NCI-H524 (cell line): ENCODE measurements around the gene CUL7.
A peak's percentile ranks its signal among the peaks of the same experiment; 100 is the strongest.

Experiments
- DNase-seq, 2 experiments: peaks; one replicate each; lab custom pipeline; 2025; lab: John Stamatoyannopoulos, UW

Gene CUL7

DNA sequence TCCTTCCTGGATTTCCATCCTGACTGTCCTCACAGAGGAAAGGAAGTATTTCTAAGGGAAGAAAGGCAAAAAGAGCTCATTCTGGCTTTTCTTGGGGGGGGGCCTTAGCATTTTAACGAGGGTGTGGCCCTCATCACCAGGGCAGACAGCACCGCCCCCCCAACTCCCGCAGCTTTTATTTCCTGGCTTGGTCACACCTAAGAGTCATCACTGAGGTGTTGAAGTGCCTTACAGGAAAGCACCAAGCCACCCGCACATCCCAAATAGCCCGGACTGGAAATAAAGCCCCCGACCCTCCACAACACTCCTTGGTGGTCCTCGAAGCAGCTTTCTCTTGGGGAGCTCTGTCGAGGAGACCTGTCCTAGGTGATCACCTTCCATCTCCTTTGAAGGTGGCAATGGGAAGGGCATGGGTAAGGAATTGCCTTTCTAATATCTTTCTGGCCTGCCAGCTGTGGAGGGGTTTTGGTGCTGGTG lies 23.7 kb upstream of the CUL7 start:
- no peak for DNase-seq

DNA sequence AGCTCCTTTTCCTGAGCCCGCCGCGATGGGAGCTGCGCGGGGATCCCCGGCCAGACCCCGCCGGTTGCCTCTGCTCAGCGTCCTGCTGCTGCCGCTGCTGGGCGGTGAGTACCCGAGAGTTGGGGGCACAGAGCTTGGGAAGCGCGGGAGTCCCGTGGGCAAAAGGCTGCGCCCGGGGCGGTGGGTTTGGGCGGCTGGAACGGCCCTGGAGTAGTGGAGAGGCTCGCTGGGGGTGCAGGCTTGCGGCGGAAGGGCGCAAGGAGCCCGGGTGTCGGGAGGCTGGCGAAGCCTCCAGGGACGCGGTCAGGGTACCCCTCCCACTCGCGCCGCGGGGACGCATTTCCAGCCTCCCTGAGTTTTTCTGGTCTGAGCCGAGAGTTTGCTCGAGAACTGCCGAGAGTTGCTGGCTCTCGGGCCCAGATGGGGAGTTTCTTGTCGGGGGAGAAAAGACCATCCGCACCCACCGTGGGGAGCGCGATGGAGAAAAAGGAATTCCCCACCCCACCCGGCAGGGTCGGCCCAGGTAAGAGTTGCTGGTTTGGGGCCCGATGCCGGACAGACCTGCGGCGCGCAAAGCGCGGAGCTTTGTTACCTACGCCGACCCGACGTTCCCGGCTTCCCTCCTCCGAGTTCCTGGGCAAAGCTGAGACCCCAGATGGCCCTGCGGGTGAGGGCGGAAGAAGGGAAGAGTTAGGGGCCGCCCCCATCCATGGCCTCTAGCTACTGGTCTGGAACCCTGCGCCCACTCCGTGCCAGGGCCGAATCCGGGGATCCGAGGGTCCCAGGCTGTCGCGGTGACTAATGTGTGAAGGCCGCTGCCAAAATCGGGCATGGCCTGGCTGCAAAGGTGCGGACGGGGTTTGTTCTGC lies 23.0 kb upstream of the CUL7 start:
- peak in 1 of 2 experiments; percentile 35 for DNase-seq

DNA sequence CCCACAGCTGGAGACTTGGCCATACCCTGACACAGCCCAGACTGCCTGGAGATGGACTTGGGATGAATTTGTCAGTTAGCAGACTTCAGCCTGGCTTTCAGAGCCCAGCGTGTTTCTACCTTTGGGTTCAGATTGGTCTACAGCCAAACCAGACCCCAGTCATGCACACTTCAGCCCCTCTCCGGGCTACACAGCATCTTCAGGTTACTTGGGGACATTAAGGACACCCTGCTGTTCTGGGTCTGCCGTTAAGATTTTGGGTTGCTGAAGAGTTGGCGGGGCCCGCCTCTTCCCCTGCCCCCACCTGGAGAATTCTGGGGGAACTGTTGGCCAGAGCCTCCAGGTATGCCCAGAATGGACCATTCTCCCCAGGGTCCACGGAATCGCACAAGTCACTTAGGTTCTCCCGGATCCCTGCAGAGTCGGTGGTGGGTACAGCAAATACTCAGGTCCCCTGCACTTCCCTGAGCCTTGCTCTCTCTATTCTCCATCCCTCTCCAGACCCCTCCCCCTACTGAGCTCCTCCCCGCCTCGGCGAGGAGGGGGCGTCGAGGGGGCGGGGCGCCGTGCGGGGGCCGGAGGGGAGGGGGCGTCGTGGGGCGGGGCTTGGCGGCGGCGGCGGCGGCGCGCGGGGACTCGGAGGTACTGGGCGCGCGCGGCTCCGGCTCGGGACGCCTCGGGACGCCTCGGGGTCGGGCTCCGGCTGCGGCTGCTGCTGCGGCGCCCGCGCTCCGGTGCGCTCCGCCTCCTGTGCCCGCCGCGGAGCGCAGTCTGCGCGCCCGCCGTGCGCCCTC lies 22.2 kb upstream of the CUL7 start, which contains the start of gene PTK7:
PTK7 (plus strand) TSS at position 645 of the 794 bp plus-strand sequence. CDS start 175 bp downstream, outside the sequence.
- DNase-seq = peak; percentile 68 to 71

DNA sequence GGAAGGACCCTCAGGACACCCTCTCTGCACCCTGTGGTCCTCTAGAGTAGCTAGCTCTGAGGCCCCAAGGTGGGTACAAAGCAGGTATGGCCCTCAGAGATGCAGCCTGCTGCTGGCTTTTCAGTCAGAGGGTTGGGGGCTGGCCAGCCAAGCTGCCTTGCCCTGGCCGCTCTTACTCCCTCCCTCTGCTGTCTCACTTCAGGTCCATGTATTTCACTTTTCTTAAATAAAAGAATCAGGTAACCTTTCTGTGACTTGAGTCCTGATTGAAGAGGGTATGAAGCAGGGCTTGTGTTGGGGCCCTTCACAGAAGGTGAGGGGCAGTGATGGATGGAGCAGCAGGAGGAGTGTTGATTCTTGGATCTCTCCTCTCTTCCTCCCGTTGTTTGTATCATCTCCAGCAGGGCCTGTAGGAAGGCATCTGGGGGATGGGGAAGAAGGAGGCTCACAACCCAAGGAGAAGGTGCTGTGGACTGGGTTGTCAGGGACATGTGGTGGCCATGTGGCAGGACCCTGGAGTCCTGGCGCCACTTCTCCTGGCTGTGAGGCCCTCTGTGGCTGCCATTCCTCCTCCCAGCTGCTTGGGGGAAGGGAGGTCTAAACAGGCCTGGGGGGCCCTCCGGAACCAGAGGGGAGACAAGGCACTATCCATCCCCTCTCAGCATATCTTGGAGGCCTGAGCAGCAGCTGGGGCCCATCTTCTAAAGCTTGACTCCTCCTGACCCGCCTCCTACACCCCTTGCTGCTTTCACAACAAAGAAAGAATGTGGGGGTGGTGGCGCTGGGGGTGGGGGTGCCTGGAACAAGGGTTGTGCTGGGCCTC lies 21.4 kb upstream of the CUL7 start:
- no peak for DNase-seq

DNA sequence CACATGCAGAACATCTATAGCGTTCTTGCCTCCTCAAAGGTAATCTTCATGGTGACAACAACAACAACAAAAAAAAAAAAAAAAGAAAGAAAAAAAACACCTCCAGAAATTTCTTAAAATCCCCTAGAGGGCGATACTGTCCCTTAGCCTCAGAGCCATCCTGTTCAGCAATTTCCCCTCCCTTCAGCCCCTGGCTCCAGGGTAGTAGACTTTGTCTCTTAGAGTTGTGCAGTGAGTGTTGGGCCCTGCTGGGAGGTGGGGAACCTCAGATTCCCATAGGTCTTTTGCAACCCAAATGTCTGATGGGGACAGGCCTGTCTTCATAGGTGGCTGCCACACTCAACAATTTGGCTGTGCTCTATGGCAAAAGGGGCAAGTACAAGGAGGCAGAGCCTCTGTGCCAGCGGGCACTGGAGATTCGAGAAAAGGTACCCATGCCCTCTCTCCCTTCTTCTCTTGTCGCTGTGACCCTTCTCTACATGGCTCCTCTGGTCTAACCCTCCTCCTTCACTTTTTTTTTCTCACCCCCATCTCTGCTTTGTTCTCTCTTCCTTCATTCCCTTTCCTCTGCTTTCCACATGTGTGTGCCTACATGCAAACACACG lies 16.5 kb upstream of the CUL7 start:
- DNase-seq = peak in 1 of 2 experiments; percentile 40

DNA sequence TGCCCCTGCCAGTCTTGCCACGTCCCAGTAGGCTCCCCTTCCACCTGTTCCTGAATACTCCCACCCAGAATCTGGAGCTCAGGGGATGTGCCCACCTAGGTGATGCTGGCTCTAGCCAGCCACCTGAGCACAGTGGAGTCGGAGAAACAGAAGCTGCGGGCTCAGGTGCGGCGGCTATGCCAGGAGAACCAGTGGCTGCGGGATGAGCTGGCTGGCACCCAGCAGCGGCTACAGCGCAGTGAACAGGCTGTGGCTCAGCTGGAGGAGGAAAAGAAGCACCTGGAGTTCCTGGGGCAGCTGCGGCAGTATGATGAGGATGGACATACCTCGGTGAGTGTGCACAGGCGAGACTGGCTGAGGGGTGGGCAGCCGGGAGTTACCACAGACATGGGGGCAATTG lies 9.2 kb upstream of the CUL7 start:
- DNase-seq = no peak

DNA sequence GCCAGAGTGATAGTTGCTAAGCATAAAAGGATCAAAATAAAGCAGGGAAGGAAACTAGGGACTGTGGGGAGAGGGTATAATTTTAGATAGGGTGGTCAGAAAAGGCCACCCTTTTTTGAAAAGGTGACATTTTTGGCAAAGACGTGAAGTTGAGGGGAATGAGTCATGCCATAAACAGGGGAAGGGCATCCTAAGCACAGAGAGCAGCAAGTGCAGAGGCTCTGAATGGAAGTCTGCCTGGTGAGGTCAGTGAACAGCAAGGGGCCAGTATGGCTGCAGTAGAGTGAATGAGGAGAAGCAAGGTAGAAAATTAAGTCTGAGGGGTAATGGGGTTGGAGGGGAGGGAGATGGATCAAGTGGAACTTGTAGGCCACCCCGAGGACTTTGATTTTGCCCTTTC lies 8.2 kb upstream of the CUL7 start:
- DNase-seq = no peak

DNA sequence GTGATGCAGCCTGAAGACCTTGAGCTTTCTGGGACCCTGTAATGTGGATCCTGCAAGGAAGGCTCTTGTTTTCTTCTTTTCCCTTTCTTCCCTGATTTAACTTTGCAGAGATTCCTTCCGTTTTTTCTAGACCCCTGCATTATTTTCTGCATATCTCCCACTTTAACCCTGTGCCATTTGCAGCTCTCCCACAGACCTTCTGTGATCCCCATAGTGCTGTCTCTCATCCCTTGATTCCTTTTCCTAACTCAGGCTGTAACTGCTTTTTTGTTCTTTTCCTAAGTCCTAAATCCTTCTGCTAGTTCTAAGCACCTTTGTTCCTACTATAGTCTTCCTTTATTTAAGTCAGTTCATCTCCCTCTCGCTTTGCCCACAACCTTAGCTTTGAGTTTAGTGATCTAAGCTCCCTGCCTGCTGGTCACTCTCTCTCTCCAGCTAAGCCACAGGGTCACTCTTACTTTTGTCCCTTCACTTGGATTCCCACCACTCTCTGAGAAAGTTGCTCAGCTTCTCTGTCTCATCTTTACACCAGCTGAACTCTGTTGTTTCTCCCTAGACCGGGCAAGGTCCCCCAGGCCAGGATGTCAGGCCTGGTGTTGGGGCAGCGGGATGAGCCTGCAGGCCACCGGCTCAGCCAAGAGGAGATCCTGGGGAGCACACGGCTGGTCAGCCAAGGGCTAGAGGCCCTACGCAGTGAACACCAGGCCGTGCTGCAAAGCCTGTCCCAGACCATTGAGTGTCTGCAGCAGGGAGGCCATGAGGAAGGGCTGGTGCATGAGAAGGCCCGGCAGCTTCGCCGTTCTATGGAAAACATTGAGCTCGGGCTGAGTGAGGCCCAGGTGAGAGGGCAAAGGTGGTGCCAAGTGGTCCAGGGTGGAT lies 7.3 kb upstream of the CUL7 start:
- DNase-seq = no peak

DNA sequence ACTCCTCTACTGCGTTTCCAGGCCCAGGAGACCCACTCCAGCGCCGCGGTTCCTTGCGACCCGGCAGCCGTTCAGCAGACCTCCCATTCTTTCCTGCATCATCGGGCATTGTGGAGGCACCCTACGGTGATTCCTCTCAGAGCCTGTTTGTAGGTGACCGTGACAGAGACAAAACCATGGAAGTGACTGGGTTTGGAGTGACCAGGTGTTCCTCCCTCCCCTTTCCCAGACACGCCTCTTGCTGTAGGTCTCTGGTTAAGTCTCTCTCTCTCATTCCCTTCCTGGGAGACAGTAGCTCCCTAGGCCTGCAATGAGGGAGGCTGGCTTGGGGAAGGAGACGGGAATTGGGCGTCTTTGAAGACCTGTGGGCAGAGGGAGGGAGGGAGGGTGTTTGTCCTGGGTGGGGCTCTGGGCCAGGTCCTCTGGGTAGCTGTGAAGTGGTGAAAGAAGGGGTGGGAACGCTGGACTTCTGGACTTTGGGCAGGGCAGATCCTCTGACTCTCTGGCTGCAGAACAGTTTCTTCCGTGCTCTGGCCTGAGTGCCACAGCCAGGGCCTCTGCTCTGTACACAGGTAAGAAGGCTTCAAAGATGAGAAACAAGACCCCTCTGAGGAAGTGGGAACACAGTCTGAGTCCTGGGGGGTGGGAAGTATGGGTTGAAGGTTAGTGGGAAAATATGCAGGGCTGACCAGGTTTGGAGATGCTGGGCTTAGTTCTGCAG lies 6.5 kb upstream of the CUL7 start:
- DNase-seq = no peak

DNA sequence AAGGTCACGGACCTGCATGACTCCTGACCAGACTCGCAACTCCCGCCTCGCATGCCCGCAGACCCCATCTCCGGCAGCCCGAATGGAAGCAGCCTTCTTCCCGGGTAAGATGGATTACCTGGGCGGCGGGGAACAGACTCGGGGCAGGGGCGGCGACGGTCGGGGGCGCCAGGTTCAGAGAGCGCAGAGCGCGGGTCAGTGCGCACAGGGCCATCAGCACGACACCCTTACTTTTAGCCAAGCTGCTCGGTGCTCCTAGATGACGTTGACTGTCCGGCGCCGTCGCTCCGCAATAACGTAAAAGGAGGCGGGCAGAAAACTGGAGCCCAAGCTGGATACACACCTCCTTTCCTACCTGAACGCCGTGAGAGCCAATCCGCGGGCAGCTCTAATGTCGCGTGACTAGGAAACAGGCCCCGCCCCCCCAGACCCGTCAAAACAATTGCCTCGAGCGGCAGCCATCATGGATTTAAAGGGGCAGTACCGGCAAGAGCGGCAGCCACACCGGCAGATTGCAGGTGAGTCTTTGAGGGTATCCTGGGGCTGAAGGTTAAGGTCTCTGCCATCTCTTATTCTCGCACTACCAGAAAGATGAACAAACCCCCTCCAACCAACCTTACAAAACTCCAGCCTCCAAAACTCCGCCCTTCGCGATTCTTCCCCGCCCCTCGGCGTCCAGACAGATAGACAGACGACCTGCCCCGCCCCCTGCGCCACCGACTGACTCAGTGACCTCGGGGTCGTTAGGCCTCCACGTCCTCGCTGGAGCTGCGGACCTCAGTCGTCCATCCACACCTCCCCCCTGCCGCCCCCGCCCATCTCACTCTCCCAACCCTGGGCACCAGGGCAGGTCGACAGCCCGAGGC lies 5.8 kb upstream of the CUL7 start, which contains the start of the genes KLC4 and MRPL2:
KLC4 (plus strand) TSS at position 464 of the 866 bp plus-strand sequence. CDS start 1,705 bp downstream, outside the sequence.
MRPL2 (minus strand) TSS at position 267 of the 866 bp plus-strand sequence; CDS start at position 214, 53 bp downstream.
- DNase-seq = peak; percentile 98

DNA sequence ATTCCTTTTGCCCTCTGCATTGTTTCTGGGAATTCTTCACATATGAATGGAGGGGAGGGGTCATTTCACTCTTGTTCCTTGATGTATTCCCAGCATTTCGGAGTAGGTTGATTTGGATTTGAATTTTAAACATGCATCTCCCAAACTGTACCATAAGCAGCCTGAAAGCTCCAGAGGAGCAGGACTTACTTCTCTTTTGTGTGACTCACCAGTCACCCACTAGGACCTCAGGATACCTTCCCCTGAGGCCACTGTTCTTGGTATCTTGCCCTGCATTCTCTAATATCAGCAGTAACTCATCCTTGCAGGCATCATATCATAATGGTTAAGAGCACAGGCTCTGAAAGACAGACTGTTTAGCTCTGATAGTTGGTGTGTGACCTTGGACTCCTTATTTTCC lies 4.9 kb upstream of the CUL7 start:
- DNase-seq = no peak

DNA sequence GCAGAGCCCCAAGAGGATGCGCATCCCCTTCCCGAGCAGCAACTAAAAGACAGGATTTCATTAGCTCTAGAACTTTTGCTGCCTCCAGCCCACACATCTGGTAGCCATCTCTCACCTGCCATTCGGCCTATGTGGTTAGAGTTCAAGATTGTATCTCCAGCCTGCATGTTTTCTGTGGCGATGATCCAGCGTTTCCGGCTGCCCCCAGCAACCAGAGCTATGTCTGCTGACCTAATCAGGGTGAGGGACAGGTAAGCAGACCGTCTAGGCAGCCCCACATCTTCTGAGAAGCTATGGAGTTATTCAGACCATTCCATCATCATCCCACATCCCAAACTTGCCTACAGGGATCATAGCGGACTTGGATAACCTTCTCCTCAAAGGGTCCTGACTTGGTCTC lies 2.3 kb upstream of the CUL7 start:
- DNase-seq = no peak

DNA sequence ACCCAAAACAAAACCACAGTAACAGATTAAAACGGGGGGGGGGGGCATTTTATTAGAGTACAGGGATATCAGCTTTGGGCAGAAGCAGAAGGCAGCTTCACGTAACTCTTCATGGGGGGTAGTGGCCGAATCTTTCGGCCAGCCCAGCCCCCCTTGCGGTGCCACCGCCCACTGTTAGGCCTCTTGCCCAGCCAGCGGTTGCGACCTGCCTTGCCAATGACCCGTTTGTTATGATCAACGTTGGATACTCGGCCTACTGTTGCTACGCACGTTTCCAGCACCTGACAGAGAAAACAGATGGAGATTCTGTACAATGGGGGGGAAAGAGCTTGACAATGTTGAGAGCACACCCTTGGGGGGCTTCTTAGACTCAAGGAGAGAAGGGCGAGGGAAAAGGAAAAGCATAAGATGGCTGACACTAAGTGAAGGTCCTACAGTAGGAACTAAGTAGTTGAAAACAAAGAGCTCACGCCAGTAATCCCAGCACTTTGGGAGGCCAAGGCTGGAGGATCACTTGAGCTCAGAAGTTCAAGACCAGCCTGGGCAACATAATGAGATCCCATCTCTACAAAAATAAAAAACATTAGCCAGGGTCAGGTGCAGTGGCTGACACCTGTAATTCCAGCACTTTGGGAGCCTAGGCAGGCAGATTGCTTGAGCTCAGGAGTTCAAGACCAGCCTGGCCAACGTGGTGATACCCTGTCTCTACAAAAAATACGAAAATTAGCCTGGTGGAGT lies 724 bp upstream of the CUL7 start:
- no peak for DNase-seq

DNA sequence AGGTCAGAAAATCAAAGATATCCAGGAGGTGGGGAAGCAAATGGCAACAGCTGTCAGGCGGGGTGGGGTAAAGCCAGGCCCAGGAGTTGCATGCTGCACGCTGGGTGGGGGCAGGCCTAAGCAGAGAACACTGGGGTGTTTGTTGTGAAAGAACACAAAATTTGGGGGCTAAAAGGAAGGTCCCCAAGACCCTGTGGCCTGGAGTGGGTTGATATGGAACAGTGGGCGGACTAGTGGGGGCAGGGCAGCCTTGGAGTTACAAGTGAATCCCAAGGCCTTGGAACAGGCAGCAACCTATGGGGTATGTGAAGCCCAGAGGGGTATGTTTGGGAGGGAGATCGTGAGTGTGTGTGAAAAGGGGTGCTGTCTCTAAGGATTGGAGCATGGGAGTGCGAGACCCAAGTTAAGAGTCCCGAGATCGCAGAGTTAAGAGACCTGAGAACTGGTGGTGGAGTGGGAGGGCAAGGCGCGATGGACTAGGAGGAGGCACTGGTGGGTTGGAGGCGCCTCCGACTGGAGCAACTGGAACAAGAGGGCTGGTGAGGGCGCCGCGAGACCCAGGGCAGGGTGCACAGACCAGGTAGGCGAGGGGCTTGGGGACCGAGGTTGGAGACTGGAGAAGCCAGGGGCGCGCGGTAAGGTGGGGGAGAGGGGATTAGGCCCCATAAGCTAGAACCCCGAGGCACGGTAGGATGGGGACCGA lies 658 bp downstream of the CUL7 start:
- DNase-seq = peak in 1 of 2 experiments; percentile 18

DNA sequence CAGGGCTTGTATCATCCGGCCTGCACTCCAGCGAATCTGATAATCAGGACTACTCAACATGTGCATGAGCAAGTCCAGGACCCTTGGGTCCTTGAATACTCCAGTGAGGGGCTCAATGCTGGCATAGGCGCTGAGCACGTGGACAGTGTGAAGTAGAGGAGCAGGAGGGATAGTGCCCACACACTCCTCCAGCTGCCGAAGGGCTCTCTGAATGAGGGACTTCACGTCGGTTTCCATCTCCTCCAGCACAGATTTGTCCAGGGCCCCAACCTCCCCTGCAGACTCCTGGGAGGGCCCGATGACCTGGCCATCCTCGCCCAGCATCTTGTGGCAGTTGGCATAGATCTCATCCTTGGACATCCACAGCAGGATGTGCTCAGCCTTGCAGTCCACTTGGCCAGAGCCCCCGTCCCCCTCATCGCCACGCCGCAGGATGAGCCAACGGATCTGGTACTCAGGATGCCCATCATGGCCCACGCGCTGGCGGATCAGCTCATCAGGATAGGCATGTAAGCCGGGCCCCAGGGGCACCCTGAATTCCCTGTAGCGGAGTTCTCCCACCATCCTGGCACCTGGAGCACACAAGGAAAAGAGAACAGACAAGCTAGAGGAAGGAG lies 1.3 kb downstream of the CUL7 start:
- DNase-seq = no peak

DNA sequence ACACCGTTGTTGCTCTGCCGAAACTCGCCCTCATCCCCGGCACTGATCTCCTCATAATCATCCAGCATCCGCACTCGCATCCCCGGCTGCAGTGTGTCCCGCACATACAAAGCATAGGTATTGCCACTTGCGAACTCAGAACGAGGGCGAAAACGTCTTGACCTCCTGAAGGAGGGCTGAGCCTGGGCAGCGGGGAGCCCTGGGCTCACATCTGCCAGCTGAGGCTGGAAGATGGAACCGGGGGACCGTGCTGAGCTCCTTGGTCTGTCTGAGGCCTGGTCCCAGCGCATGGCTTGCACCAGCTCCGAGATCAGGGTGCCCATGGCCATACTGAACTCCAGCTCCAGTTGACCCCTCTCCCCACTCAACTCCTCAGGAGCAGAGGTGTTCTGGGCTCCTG lies 2.7 kb downstream of the CUL7 start:
- DNase-seq = no peak

DNA sequence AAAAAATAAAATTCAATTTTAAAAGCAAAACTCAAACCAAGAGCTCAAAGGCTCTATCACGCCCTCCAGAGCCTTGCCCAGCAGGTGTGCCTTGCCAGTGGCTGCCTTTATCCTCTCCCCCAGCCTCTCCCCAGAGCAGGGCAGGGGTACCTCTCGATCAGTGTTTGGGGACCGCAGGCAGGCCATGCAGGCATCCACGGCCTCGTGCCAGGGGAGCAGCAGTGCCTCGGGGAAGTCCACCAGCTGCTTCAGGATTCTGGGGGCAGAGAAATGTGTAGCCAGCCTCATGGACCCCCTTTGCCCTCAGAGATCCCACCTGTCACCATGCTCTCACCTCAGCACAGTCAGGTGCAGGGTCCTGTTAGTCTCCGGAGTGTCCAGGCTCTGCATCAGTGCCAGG lies 5.7 kb downstream of the CUL7 start:
- no peak for DNase-seq
